22Rv1 (cell line): ENCODE measurements around the gene HERC3.

Experiments
- ZFX ChIP-seq: fragments of 450-650 bp; IDR thresholded peaks from 2 replicates; pipeline ENCODE4 v1.6.1; 2017; ENCODE audit warnings: antibody characterized with exemption, borderline replicate concordance
- TF ChIP-seq, protein P1 (sequence below): fragments of 450-650 bp; IDR thresholded peaks from 2 replicates; pipeline ENCODE4 v1.5.1; 2017; ENCODE audit warnings: mild to moderate bottlenecking

DNA sequence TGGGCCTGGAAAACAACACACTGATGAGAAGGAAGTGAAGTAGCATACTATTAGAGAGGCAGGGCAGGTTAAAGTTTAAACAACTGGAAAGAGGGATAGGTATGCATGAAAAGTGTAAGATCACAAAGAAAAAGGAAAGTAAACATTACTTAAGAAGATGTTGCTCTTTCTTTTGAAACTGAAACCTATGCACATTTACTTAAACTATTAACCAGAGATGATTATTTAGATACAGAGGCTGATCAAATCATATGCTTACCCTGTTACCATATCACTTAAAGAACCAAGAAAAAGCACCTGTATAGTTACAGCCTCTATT is 67.6 kb downstream of the HERC3 start:
- TF ChIP-seq, protein P1, sequence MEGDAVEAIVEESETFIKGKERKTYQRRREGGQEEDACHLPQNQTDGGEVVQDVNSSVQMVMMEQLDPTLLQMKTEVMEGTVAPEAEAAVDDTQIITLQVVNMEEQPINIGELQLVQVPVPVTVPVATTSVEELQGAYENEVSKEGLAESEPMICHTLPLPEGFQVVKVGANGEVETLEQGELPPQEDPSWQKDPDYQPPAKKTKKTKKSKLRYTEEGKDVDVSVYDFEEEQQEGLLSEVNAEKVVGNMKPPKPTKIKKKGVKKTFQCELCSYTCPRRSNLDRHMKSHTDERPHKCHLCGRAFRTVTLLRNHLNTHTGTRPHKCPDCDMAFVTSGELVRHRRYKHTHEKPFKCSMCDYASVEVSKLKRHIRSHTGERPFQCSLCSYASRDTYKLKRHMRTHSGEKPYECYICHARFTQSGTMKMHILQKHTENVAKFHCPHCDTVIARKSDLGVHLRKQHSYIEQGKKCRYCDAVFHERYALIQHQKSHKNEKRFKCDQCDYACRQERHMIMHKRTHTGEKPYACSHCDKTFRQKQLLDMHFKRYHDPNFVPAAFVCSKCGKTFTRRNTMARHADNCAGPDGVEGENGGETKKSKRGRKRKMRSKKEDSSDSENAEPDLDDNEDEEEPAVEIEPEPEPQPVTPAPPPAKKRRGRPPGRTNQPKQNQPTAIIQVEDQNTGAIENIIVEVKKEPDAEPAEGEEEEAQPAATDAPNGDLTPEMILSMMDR, result no peak
- TF ChIP-seq ZFX, result no peak
